C4-2B (cell line): ENCODE data around the gene CLEC16A.

Source experiments
- CTCF ChIP-seq: fragments of 450-650 bp; conservative IDR thresholded peaks from 2 replicates; pipeline ENCODE4 v1.5.1; 2017; ENCODE audit warnings: mild to moderate bottlenecking
- ZFX ChIP-seq: fragments of 450-650 bp; IDR thresholded peaks from 2 replicates; pipeline ENCODE4 v1.6.1; 2017

GRCh38 chr16:11210260-11210659, 265.9 kb downstream of the CLEC16A start:
- TF ChIP-seq CTCF: no peak
- no peak for TF ChIP-seq ZFX
